Superior temporal gyrus (tissue), 1 donor: Measurements from ENCODE around the gene FMN2.

Source experiments
- DNase-seq: peaks from one replicate; pipeline ENCODE4 v3.0.0-alpha.2; 2016; ENCODE audit errors: extremely low spot score

The FMN2 gene

DNA sequence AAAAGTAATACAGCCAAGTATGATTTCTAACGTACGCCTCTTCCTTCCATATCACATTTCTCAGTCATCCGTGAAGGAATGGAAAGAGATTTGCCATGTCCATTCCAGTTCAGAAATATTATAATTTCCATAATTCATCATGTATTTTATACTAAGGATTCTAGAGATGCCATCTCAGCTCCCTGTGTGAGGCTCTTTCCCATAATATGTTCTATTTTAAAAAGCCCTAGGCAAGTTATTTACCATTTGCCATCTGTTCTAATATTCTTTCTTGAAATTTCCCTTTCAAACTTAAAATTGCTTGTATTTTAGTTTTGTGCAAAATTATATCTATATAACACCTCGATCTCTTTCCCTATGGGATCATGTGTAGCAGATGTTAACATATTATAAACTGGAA, 106.7 kb downstream of the FMN2 start:
- DNase-seq, result no peak

DNA sequence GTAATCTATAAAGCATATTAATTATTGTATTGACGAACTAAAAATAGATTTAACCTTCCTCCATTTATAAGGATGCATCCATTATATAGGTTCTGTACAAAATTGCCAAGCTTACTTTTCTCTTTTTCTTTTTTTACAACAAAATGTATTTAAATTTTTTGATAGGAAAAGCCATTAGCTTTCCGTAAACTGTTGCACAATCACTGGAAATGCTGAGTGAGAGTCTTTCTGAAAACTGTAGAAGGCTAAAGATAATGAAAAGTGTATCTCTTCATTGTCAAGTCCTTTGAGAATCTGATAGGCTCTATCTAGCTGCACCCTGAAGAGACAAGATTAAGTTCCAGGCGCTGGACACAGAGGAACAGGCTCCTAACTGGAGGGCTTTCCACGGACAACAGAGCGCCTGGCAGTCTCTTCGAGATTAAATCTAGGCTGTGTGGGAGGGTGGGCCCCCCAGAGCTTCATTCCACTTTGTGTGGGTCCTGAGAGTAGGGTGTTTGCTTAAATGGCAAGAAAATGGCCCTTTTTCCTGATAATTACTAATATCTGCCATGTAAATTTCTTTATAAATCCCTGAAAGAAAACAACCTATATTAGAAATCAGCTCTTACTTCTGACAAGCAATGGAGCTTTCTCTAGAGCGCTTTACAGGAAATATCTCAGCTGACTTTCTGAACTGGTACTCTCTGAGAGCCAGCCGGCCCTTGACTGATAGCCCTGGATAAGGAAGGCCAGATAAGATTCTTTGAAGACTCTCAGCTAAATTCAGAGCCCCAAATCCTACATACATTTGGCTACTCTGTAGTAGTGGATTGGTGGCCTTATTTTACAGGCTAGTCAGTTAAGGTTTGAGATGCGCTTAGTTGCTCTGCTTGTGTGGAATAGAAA, 108.3 kb downstream of the FMN2 start:
- DNase-seq, result no peak

DNA sequence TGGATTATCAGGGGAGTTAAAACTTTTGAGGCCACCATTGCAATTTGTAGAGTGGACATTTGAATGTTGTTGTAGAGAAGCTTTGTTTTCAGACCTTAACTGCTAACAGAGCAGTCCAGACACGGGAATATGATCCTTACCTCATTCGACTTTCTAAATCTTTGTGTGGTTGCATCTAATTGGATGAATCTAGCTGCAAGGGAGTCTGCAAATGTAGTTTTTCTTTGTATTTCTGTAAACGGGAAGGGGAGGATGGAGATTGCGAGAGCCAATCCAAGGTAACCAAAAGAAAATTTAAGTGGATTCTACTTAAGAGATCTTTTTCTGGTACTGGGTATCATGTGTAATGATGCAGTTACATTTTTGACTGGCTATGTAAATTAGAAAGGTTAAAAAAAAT, 110.2 kb downstream of the FMN2 start:
- DNase-seq, result no peak

DNA sequence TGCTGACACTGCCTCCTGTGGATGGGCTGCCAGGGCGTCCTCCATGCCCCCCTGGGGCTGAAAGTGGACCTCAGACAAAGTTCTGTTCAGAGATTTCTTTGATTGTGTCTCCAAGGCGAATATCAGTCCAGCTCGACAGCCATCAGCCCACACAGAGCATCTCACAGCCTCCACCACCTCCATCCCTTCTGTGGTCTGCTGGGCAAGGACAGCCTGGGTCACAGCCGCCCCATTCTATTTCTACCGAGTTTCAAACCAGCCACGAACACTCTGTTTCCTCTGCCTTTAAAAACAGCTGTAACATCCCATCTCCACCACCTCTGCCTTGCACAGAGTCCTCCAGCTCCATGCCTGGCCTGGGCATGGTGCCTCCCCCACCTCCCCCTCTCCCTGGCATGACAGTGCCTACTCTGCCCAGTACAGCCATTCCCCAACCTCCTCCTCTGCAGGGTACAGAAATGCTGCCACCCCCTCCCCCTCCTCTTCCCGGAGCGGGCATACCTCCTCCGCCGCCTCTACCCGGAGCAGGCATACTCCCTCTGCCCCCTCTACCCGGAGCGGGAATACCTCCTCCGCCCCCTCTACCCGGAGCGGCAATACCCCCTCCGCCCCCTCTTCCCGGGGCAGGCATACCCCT, 115.5 kb downstream of the FMN2 start:
- no peak for DNase-seq

DNA sequence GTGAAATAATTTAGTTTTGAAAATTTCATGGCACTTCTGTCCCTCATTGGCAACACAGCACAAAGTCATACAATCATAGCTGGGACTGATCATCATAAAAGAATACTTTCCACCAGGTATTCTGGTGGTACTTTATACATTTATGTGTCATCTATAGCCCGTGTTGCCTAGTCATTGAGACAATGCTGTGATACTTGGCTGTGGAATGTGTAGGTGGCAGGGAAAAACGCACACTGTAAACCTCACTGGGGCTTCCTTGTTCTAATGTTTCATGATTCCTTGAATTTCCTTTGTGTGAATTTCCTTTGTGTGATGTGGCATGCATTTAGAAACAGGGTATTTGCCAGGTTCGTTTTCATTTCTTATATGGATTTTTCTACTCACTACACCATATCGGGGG, 118.3 kb downstream of the FMN2 start:
- no peak for DNase-seq

DNA sequence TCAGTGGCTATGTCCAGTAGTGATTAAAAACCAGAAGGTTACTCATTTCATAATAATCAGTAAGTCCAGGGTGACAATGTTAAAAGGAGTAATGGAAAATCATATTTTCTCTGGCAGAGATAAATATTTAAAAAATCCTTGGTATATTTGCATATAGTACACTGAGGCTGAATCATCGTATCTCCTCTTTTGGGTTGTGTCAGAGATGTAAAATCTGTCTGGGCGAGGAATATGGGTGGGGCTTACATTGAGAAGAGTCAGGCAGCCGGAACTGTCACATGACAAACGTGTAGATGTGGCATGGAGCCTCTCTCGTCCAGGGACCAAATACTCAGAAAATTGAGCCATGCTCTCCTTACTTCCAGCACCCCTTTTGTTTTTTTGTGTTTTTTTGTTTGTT, 120.9 kb downstream of the FMN2 start:
- no peak for DNase-seq

DNA sequence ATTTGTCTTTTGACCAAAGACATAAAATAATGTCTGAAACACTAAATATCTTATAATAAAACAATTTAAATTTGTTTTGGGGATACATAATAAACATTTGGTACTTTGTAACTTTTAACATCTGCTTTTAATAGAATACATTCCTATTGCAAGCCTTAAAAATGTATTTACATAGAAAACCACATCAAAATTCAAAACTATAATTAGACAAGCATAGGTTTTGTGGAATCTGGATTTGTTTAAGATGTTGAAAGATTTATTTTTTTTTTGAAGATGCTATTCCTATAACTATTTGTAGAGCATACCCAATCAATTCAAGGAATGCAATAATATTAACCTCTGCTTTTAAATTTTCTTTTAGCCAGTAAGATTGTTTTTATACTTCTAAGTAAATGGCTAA, 125.7 kb downstream of the FMN2 start:
- DNase-seq, result no peak

DNA sequence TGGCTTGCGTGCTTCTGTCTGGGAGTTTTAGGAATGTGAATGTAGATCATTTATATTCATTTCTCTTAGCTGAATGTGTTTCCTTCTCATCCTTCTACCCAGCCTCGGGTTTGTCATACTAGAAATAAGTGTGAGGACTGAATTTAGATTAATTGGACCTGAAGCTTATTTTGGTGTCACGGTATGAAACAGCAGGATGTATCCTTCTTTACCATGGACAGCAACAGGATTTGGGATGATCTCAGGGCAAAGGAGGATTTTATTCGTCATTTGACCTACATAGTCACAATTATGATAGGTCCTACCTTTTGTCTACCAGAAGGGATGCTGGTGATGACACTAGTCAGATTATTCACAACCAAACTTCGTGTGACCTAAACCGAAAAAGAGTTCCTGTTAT, 127.4 kb downstream of the FMN2 start:
- no peak for DNase-seq

DNA sequence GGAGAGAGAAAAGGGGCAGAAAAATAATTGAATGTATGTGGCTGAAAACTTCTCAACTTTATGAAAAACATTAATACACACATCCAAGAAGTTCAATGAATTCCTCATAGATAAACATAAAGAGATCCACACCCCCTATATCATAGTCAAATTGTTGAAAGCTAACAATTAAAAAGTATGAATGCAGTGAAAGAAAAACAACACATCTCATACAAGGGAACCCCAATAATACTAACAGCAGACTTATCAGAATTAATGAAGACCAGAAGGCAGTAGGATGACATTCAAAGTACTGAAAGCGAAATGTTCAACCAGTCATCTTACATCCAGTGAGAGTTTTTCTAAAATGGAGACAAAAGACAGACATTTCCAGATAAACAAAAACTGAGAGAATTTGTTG, 134.4 kb downstream of the FMN2 start:
- DNase-seq, result no peak

DNA sequence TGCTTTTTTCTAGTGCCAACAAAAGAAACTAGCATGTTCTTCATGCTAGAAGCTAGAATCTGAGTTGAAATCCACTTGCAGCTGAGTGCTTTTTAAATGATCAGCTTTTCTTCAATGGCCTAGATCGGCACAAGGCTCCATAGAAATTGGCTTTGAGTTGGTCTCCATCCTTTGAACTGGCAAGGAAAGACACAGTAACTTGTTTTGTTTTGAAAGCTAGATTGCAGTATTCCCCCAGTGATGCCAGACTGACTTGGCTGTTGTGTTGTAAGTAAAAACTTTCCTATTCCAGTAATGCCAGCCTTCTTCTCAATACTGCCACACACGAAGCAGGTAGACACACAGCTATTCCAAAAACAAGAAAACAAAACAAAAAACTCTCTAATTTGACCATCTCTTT, 139.1 kb downstream of the FMN2 start:
- DNase-seq, result no peak

DNA sequence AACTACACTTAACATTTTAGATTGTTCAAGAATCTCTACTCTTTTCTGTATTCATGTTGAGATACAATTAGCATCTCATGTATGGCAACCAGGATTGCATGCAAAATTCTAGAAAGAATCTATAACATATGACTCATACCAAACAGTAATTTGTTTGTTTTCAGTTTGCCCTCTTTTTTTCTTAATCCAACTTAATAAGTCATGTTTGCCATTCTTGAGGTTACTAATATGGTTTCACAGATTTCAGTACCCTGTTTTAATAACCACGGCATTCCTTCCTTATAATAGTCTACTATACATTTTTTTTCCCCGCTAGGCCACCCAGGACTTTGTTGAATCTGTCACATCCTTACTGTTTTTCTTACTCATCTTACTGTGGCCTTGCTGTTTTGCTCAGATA, 140.8 kb downstream of the FMN2 start:
- DNase-seq, result no peak

DNA sequence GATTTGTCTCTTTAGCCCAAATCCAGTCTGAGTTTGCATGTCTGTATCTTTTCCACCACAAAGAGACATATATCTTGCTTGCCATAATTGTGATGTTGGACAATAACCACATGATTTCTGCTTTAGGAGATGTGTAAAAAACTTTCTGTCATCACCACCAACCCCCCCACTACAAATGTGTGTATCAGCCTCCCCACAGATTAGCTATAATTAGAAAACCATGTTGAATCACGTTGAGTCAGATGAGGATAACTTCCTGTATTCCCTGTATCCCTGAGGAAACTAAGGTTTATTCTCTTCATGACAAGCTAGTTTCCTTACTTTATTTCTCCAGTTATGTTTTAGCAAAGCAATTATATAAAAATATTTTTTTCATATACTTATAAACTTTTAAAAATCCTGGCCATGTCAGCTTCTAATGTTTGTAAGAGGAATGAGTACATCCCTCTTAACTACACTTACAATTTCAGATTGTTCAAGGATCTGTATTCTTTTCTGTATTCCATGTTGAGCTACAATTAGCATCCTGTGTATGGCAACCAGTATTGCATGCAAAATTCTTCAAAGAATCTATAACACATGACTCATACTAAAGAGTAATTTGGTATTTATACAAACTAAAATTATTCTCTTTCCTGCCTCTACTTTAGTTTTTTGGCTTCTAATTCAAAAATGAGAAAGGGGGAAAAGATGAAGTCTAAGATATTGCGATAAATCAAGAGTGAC, 143.0 kb downstream of the FMN2 start:
- no peak for DNase-seq

DNA sequence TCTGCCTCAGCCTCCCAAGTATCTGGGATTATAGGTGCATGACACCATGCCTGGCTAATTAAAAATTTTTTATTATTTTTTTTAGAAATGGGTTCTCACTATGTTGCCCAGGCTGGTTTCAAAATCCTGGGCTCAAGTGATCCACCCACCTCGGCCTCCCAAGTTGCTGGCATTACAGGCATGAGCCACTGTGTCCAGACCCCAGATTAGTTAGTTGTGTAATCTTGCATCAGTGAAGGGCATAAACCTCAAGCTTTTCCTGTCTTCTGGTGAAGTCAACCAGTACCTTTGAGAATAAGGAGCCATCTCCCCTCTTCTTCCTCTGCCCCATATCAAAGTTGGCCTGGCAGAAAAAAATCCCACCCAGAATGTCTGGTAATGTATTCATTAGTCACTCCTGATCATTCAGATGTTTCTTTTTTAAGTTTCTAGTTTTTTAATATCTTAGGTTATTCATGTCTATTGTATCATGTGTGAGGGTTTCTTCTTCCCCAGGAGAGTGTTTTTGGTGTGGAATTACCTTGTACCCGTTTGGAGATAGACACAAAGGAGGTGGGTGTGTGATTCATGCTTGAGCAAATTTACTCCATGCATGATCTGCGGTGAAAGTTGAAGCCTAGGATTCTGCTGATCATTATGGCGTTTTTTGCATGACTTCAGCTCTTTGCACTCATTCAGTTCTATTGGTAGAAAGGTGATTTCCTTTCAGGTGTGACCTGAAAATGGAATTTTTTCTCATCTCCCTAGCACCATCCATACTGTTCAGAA, 144.0 kb downstream of the FMN2 start:
- DNase-seq, result no peak

DNA sequence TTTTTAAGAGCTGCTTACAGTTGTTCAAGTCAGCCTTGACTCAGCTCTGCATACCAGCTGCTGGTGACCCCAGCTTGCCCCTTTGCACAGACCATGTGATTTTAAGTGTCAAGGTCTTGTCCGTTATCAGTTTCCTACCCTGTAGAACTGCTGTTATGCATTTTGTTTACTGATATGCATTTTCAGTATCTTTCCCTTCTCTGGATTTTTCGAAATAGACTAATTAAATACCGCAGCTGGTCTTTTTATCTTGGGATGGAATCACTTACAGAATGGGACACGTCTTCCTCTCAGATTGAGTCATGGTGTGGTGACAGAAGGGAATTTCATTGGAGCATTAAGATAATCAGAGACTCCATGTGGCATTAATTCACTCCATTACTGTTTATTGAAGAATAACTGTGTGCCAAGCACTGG, 145.6 kb downstream of the FMN2 start:
- no peak for DNase-seq

DNA sequence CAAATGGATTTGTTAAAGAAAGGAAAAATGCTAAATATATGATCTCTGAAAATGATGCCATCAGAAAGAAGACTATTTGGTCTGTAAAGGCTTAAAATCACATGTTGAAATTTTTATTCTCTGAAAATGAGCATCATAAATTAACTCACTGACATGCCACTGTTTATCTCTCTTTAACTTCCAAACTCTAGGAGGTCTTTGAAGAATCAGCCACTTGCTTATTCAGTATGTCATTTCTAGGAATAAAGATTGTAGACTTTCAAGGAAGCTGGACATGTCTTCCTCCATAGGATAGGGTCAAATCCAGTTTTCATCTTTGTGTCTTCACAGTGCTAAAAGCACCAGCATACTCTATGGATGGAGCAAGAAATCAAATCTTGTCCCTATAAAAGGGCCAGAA, 147.6 kb downstream of the FMN2 start:
- DNase-seq, result no peak

DNA sequence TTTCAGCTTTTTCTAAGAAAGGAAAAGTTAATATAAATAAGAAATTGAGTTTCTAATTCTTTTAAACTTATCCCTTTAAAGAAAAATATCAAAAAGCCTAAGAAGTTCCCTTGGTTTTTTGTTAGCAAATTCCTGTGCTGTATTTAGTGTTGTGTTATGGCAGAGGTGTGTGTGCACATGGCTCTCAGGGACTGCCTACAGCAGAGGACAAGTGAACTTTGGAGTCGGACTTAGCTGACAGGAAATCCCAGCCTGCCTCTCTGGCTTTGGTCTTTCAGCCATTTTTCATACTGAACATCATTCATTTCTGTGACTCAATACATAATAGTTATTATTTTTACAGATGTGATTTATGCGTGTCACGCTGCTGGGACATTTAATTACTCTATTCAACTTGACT, 149.6 kb downstream of the FMN2 start:
- no peak for DNase-seq

DNA sequence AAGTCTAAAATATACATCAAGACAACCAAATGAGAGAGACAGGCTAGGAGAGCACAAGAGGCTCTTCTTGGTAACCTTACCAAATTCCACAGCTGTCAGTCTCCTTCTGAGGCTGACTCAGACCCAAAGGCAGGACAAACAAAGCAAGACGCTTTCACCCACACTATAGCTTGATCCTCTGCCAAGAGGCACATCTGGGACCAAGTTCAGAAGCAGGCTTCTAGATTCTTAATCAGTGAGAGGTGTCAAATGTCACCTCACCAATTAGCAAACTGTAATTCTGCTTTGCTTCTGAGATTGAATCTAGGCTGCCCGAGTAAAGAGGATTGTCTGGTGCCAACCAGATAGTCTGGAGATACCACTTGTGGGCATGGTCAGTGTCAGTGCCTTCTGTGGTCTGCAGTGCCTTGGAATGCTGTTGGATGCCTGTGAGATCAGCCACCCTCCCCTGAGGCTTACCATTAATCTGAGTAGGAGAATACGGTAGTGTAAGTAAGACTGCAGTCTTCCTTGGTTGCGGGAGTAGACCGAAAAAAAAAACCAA, 151.0 kb downstream of the FMN2 start:
- DNase-seq, result no peak

DNA sequence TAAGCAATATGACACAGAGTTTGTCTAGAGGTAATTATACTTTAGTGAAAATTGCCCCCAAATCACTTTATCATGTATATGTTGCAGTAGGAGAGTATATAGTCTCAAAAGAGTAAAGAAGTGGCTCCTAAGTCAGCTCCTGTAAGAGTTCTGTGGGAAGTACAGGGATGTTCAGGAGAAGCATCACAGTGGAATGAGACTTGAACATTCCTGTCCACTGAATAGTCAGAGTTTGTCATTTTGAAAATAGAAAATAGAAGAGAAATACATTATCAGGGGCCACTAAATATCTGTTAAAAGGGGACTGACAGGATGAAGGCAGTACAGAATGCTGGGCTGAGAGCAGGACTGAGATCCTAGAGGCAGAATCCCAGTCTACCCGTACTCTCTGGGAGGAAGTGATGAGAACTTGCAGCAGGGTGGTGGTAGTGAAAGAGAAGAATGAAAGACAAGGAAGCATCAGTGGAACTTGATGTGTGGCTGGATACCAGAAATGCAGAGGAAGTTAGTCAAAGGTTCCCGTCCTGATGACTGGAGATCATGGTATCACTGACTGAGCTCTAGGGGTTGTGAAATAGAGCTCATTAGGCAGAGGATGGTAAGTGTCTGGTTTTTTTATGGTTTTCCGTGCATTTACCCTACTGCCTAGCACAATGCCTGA, 153.4 kb downstream of the FMN2 start:
- no peak for DNase-seq

DNA sequence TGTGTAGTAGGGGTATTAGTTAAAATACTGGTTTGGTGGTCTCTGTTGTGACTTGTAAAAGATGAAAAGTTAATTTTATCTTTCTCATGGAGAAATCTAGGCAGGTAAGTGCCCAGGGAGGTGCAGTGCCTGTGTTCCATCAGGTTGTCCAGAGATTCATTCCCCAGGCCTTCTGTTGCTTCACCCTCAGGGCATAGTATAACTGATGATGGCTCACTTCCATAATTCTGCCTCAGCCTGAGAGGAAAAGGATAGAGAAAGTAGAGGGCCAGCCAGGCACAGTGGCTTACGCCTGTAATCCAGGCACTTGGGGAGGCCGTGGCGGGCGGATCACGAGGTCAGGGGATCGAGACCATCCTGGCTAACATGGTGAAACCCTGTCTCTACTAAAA, 153.9 kb downstream of the FMN2 start:
- DNase-seq, result no peak

DNA sequence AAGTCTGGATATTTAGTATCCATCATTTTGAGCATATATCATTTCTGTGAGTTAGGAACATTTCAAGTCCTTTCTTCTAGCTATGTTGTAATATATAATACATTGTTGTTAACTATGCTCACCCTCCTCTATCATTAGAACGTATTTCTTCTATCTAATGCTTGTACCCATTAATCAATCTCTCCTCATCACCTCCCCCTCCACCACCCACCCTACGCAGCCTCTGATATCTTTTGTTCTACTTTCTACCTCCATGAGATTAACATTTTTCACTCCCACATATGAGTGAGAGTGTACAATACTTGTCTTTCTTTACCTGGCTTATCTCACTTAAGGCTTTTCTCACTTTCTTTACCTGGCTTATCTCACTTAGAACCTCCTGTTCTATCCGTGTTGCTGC, 156.2 kb downstream of the FMN2 start:
- DNase-seq, result no peak

DNA sequence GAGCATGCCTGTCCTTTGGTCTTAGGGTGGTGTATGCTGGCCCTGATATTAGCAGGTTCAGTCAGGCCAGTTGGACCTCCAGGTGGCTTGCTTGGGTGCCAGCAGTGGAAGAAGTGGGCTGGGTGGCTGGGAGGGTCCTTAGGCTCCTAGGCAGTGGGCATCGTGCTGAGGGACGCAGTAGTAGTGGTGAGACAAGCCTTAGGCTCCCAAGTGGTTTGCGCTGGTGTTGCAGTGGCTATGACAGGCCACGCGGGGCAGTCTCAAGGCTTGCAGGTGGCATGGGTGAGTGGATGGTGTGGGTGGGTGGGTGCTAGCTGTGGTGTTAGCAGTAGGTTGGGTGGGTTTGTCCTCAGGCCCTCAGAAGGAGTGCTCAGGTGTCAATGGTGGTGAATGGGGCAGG, 162.3 kb downstream of the FMN2 start:
- no peak for DNase-seq
